ENCODE data around the gene FAM111B.

The FAM111B gene

GRCh38 chr11:59141673-59142460 is 34.8 kb downstream of the FAM111B start:
- H3K27ac ChIP-seq (ENCODE audit: low read length): peak overlapping the region; percentile 82
- H3K9ac ChIP-seq (ENCODE audit: low read length in 2 of 2): peak overlapping the region; percentile 76 to 83
- no peaks in the 10 kb centered on the region for H3K9me3 ChIP-seq (ENCODE audit: control insufficient read depth in 2 of 2, low read length in 2 of 2)
- H3K4me3 ChIP-seq (ENCODE audit: low read length in 2 of 2): peak overlapping the region; percentile 95 to 98
- peaks cover 11% of the 10 kb centered on the region for H3K4me1 ChIP-seq (ENCODE audit: control insufficient read depth, insufficient read depth, low read length)
- no peaks in the 10 kb centered on the region for H3K27me3 ChIP-seq (ENCODE audit: control insufficient read depth in 1 of 2, insufficient read depth in 2 of 2, low read length in 2 of 2)
- H3K36me3 ChIP-seq (ENCODE audit: control insufficient read depth in 2 of 2, insufficient read depth in 2 of 2, low read length in 2 of 2): peaks cover 2 to 4% of the 10 kb centered on the region in 2 donors

- Histone ChIP-seq H3K9ac (ENCODE audit: low read length in 2 of 2) (peak within 1 kb of the TSS; percentile 76 to 83), H3K36me3 (ENCODE audit: control insufficient read depth in 2 of 2, insufficient read depth in 2 of 2, low read length in 2 of 2) (peaks cover 2 to 4% of the 10 kb centered on the region in 2 donors), H3K27me3 (ENCODE audit: control insufficient read depth in 1 of 2, insufficient read depth in 2 of 2, low read length in 2 of 2) (no peaks in the 10 kb centered on the region), H3K4me3 (ENCODE audit: low read length in 2 of 2) (peak within 1 kb of the TSS; percentile 95 to 98), H3K9me3 (ENCODE audit: control insufficient read depth in 2 of 2, low read length in 2 of 2) (no peaks in the 10 kb centered on the region), H3K4me1 (ENCODE audit: control insufficient read depth, insufficient read depth, low read length) (peaks cover 11% of the 10 kb centered on the region), H3K27ac (ENCODE audit: low read length) (peak within 1 kb of the TSS; percentile 82)
These were observed 35.8 kb downstream of the FAM111B start, which contains the start of gene FAM111A for GRCh38 chr11:59142530-59143507. Gene FAM111A (plus strand): TSS chr11:59142856. CDS start chr11:59148873, 6,017 bp downstream.

- no peaks in the 10 kb centered on the region for H3K36me3 ChIP-seq (ENCODE audit: control insufficient read depth in 2 of 2, insufficient read depth in 2 of 2, low read length in 2 of 2)
- H3K9me3 ChIP-seq (ENCODE audit: control insufficient read depth in 2 of 2, low read length in 2 of 2): no peaks in the 10 kb centered on the region
- H3K9ac ChIP-seq (ENCODE audit: low read length in 2 of 2): peak overlapping the region; percentile 61 to 72
- H3K4me1 ChIP-seq (ENCODE audit: control insufficient read depth, insufficient read depth, low read length): peaks cover 11% of the 10 kb centered on the region
- peak overlapping the region; percentile 65 for H3K27ac ChIP-seq (ENCODE audit: low read length)
- H3K27me3 ChIP-seq (ENCODE audit: control insufficient read depth in 1 of 2, insufficient read depth in 2 of 2, low read length in 2 of 2): no peaks in the 10 kb centered on the region
- H3K4me3 ChIP-seq (ENCODE audit: low read length in 2 of 2): peak overlapping the region; percentile 76 to 98
These were observed 37.1 kb downstream of the FAM111B start for GRCh38 chr11:59144096-59144495.

- H3K9ac ChIP-seq (ENCODE audit: low read length in 2 of 2): peak overlapping the region; percentile 61 to 72
- H3K27me3 ChIP-seq (ENCODE audit: control insufficient read depth in 1 of 2, insufficient read depth in 2 of 2, low read length in 2 of 2): no peaks in the 10 kb centered on the region
- H3K4me1 ChIP-seq (ENCODE audit: control insufficient read depth, insufficient read depth, low read length): peaks cover 11% of the 10 kb centered on the region
- peak overlapping the region; percentile 65 for H3K27ac ChIP-seq (ENCODE audit: low read length)
- H3K9me3 ChIP-seq (ENCODE audit: control insufficient read depth in 2 of 2, low read length in 2 of 2): no peaks in the 10 kb centered on the region
- H3K36me3 ChIP-seq (ENCODE audit: control insufficient read depth in 2 of 2, insufficient read depth in 2 of 2, low read length in 2 of 2): no peaks in the 10 kb centered on the region
- peak overlapping the region; percentile 76 to 98 for H3K4me3 ChIP-seq (ENCODE audit: low read length in 2 of 2)
These were observed 37.7 kb downstream of the FAM111B start for GRCh38 chr11:59144579-59145345.

- peak overlapping the region in 1 of 2 donors; percentile 61 for H3K9ac ChIP-seq (ENCODE audit: low read length in 2 of 2)
- no peaks in the 10 kb centered on the region for H3K9me3 ChIP-seq (ENCODE audit: control insufficient read depth in 2 of 2, low read length in 2 of 2)
- peaks cover 11% of the 10 kb centered on the region for H3K4me1 ChIP-seq (ENCODE audit: control insufficient read depth, insufficient read depth, low read length)
- no peaks in the 10 kb centered on the region for H3K27me3 ChIP-seq (ENCODE audit: control insufficient read depth in 1 of 2, insufficient read depth in 2 of 2, low read length in 2 of 2)
- H3K36me3 ChIP-seq (ENCODE audit: control insufficient read depth in 2 of 2, insufficient read depth in 2 of 2, low read length in 2 of 2): no peaks in the 10 kb centered on the region
- no peak overlapping the region for H3K27ac ChIP-seq (ENCODE audit: low read length)
- H3K4me3 ChIP-seq (ENCODE audit: low read length in 2 of 2): no peak overlapping the region
These were observed 38.5 kb downstream of the FAM111B start for GRCh38 chr11:59145534-59145933.

GRCh38 chr11:59151761-59152160 is 44.7 kb downstream of the FAM111B start:
- no peaks in the 10 kb centered on the region for H3K36me3 ChIP-seq (ENCODE audit: control insufficient read depth in 2 of 2, insufficient read depth in 2 of 2, low read length in 2 of 2)
- no peak overlapping the region for H3K9ac ChIP-seq (ENCODE audit: low read length in 2 of 2)
- H3K27me3 ChIP-seq (ENCODE audit: control insufficient read depth in 1 of 2, insufficient read depth in 2 of 2, low read length in 2 of 2): no peaks in the 10 kb centered on the region
- no peak overlapping the region for H3K27ac ChIP-seq (ENCODE audit: low read length)
- no peaks in the 10 kb centered on the region for H3K4me1 ChIP-seq (ENCODE audit: control insufficient read depth, insufficient read depth, low read length)
- H3K9me3 ChIP-seq (ENCODE audit: control insufficient read depth in 2 of 2, low read length in 2 of 2): no peaks in the 10 kb centered on the region
- no peak overlapping the region for H3K4me3 ChIP-seq (ENCODE audit: low read length in 2 of 2)

- H3K27ac ChIP-seq (ENCODE audit: low read length): no peak overlapping the region
- no peak overlapping the region for H3K9ac ChIP-seq (ENCODE audit: low read length in 2 of 2)
- H3K27me3 ChIP-seq (ENCODE audit: control insufficient read depth in 1 of 2, insufficient read depth in 2 of 2, low read length in 2 of 2): no peaks in the 10 kb centered on the region
- H3K9me3 ChIP-seq (ENCODE audit: control insufficient read depth in 2 of 2, low read length in 2 of 2): no peaks in the 10 kb centered on the region
- no peaks in the 10 kb centered on the region for H3K4me1 ChIP-seq (ENCODE audit: control insufficient read depth, insufficient read depth, low read length)
- H3K4me3 ChIP-seq (ENCODE audit: low read length in 2 of 2): no peak overlapping the region
- no peaks in the 10 kb centered on the region for H3K36me3 ChIP-seq (ENCODE audit: control insufficient read depth in 2 of 2, insufficient read depth in 2 of 2, low read length in 2 of 2)
These were observed 45.4 kb downstream of the FAM111B start for GRCh38 chr11:59152312-59152951.

GRCh38 chr11:59154610-59155009 is 47.6 kb downstream of the FAM111B start:
- H3K27ac ChIP-seq (ENCODE audit: low read length): no peak overlapping the region
- peaks cover 0 to 5% of the 10 kb centered on the region in 2 donors for H3K27me3 ChIP-seq (ENCODE audit: control insufficient read depth in 1 of 2, insufficient read depth in 2 of 2, low read length in 2 of 2)
- H3K36me3 ChIP-seq (ENCODE audit: control insufficient read depth in 2 of 2, insufficient read depth in 2 of 2, low read length in 2 of 2): no peaks in the 10 kb centered on the region
- no peaks in the 10 kb centered on the region for H3K4me1 ChIP-seq (ENCODE audit: control insufficient read depth, insufficient read depth, low read length)
- no peak overlapping the region for H3K9ac ChIP-seq (ENCODE audit: low read length in 2 of 2)
- no peaks in the 10 kb centered on the region for H3K9me3 ChIP-seq (ENCODE audit: control insufficient read depth in 2 of 2, low read length in 2 of 2)
- H3K4me3 ChIP-seq (ENCODE audit: low read length in 2 of 2): no peak overlapping the region

- no peak overlapping the region for H3K9ac ChIP-seq (ENCODE audit: low read length in 2 of 2)
- H3K27me3 ChIP-seq (ENCODE audit: control insufficient read depth in 1 of 2, insufficient read depth in 2 of 2, low read length in 2 of 2): peaks cover 3 to 10% of the 10 kb centered on the region in 2 donors
- no peaks in the 10 kb centered on the region for H3K9me3 ChIP-seq (ENCODE audit: control insufficient read depth in 2 of 2, low read length in 2 of 2)
- no peak overlapping the region for H3K27ac ChIP-seq (ENCODE audit: low read length)
- H3K36me3 ChIP-seq (ENCODE audit: control insufficient read depth in 2 of 2, insufficient read depth in 2 of 2, low read length in 2 of 2): no peaks in the 10 kb centered on the region
- H3K4me3 ChIP-seq (ENCODE audit: low read length in 2 of 2): no peak overlapping the region
- H3K4me1 ChIP-seq (ENCODE audit: control insufficient read depth, insufficient read depth, low read length): no peaks in the 10 kb centered on the region
These were observed 50.4 kb downstream of the FAM111B start for GRCh38 chr11:59157433-59157832.

Measured in stomach smooth muscle (tissue), 2 donors.